Astrocyte (in vitro differentiated cells and primary cell): ENCODE results near the gene EMP2.

ENCODE experiments used
- EZH2 ChIP-seq: IDR thresholded peaks from 2 replicates; pipeline ENCODE4 v1.6.1; 2012; ENCODE audit warnings: mild to moderate bottlenecking, low read length, inconsistent platforms; ENCODE audit not compliant: insufficient read depth
- TF ChIP-seq, protein P1 (sequence below): IDR thresholded peaks from 2 replicates; pipeline ENCODE4 v1.5.1; 2011; ENCODE audit warnings: low read depth, mild to moderate bottlenecking, inconsistent platforms, low read length, moderate library complexity; ENCODE audit not compliant: insufficient read depth

- TF ChIP-seq, protein P1, sequence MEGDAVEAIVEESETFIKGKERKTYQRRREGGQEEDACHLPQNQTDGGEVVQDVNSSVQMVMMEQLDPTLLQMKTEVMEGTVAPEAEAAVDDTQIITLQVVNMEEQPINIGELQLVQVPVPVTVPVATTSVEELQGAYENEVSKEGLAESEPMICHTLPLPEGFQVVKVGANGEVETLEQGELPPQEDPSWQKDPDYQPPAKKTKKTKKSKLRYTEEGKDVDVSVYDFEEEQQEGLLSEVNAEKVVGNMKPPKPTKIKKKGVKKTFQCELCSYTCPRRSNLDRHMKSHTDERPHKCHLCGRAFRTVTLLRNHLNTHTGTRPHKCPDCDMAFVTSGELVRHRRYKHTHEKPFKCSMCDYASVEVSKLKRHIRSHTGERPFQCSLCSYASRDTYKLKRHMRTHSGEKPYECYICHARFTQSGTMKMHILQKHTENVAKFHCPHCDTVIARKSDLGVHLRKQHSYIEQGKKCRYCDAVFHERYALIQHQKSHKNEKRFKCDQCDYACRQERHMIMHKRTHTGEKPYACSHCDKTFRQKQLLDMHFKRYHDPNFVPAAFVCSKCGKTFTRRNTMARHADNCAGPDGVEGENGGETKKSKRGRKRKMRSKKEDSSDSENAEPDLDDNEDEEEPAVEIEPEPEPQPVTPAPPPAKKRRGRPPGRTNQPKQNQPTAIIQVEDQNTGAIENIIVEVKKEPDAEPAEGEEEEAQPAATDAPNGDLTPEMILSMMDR = no peak
- TF ChIP-seq EZH2 = no peak
Observed at GRCh38 chr16:10538583-10538982, 41.8 kb downstream of the EMP2 start.
